ENCODE data around the gene ZNF689.
"Not testable (repeated sequence)": the region's sequence is repeated elsewhere in the genome, so short reads cannot be mapped to it uniquely, and the experiment has no call there.

Gene ZNF689

GRCh38 chr16:30633526-30633925 is 23.3 kb upstream of the ZNF689 start:
- Histone ChIP-seq H2AK5ac (ENCODE audit: low read depth, low read length) (no peak overlapping the region), H2BK5ac (ENCODE audit: low read length) (no peak overlapping the region), H3K4me2 (ENCODE audit: insufficient read depth, low read length, poor library complexity, severe bottlenecking) (peak overlapping the region; percentile 69), H2BK120ac (ENCODE audit: low read depth, low read length) (no peak overlapping the region), H4K8ac (ENCODE audit: low read depth, low read length) (no peak overlapping the region), H2BK12ac (ENCODE audit: low read length) (no peak overlapping the region), H3K27me3 (ENCODE audit: control insufficient read depth in 3 of 3, insufficient read depth in 3 of 3, low read depth in 1 of 3, low read length in 3 of 3) (no peaks in the 10 kb centered on the region), H3K23ac (ENCODE audit: low read depth, low read length, poor library complexity) (no peak overlapping the region), H3K79me1 (ENCODE audit: low read depth, low read length) (peaks cover 6% of the 10 kb centered on the region), H3K4me3 (ENCODE audit: low read length in 2 of 2) (peak overlapping the region in 1 of 2 donors; percentile 89), H3K36me3 (replicated peaks in 1 of 2; ENCODE audit: control insufficient read depth in 2 of 2, insufficient read depth in 2 of 2, low read length in 2 of 2) (no peaks in the 10 kb centered on the region), H3K9ac (ENCODE audit: low read depth, low read length, poor library complexity) (no peak overlapping the region), H2BK15ac (ENCODE audit: low read length) (no peak overlapping the region), H2AFZ (ENCODE audit: low read length) (peak overlapping the region; percentile 95), H3K9me3 (replicated peaks in 1 of 2; ENCODE audit: control insufficient read depth in 2 of 2, insufficient read depth in 1 of 2, low read depth in 1 of 2, low read length in 2 of 2) (no peaks in the 10 kb centered on the region), H3K4ac (ENCODE audit: low read length) (no peak overlapping the region), H3K14ac (ENCODE audit: low read length) (no peak overlapping the region), H3K18ac (ENCODE audit: low read length) (peak overlapping the region; percentile 64), H3K4me1 (ENCODE audit: control insufficient read depth in 2 of 2, insufficient read depth in 1 of 2, low read depth in 1 of 2, low read length in 2 of 2) (no peaks in the 10 kb centered on the region), H3K27ac (replicated peaks; ENCODE audit: low read length) (peak overlapping the region; percentile 74), H4K91ac (ENCODE audit: low read depth, low read length, poor library complexity) (no peak overlapping the region)
- no peak for DNase-seq (ENCODE audit: low spot score)
- no CpG with 5 or more reads among the region's 17 CpGs for whole genome bisulfite sequencing, 2 donors (ENCODE audit: extremely low coverage in 2 of 2, insufficient read length in 2 of 2, insufficient replicate concordance in 1 of 2)

DNA sequence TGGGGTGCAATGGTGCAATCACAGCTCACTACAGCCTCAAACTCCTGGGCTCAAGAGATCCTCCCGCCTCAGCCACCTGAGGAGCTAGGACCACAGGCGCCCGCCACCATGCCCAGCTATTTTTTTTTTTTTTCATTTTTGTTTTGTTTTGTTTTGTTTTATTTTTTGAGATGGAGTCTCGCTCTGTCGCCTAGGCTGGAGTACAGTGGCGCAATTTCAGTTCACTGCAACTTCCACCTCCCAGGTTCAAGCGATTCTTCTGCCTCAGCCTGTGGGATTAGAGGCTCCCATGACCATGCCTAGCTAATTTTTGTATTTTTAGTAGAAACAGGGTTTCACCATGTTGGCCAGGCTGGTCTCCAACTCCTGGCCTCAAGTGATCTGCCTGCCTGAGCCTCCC is 22.3 kb upstream of the ZNF689 start:
- H2BK120ac ChIP-seq (ENCODE audit: low read depth, low read length); H2BK12ac ChIP-seq (ENCODE audit: low read length); H3K4me1 ChIP-seq (ENCODE audit: control insufficient read depth in 2 of 2, insufficient read depth in 1 of 2, low read depth in 1 of 2, low read length in 2 of 2); H3K9ac ChIP-seq (ENCODE audit: low read depth, low read length, poor library complexity); H4K8ac ChIP-seq (ENCODE audit: low read depth, low read length); H2AK5ac ChIP-seq (ENCODE audit: low read depth, low read length); H4K91ac ChIP-seq (ENCODE audit: low read depth, low read length, poor library complexity); H3K4me2 ChIP-seq (ENCODE audit: insufficient read depth, low read length, poor library complexity, severe bottlenecking); H3K27ac ChIP-seq (replicated peaks; ENCODE audit: low read length); H3K4ac ChIP-seq (ENCODE audit: low read length); H3K79me1 ChIP-seq (ENCODE audit: low read depth, low read length); H3K14ac ChIP-seq (ENCODE audit: low read length); H2BK15ac ChIP-seq (ENCODE audit: low read length); H3K4me3 ChIP-seq (ENCODE audit: low read length in 2 of 2); H3K23ac ChIP-seq (ENCODE audit: low read depth, low read length, poor library complexity); H2BK5ac ChIP-seq (ENCODE audit: low read length); H3K36me3 ChIP-seq (replicated peaks in 1 of 2; ENCODE audit: control insufficient read depth in 2 of 2, insufficient read depth in 2 of 2, low read length in 2 of 2); H3K27me3 ChIP-seq (ENCODE audit: control insufficient read depth in 3 of 3, insufficient read depth in 3 of 3, low read depth in 1 of 3, low read length in 3 of 3); H3K18ac ChIP-seq (ENCODE audit: low read length); H3K9me3 ChIP-seq (replicated peaks in 1 of 2; ENCODE audit: control insufficient read depth in 2 of 2, insufficient read depth in 1 of 2, low read depth in 1 of 2, low read length in 2 of 2); H2AFZ ChIP-seq (ENCODE audit: low read length); DNase-seq (ENCODE audit: low spot score): not testable (repeated sequence)
- no CpG with 5 or more reads among the region's 7 CpGs for WGBS, 2 donors (ENCODE audit: extremely low coverage in 2 of 2, insufficient read length in 2 of 2, insufficient replicate concordance in 1 of 2)

- H4K91ac ChIP-seq (ENCODE audit: low read depth, low read length, poor library complexity), result no peak overlapping the region
- H2BK15ac ChIP-seq (ENCODE audit: low read length), result no peak overlapping the region
- H3K18ac ChIP-seq (ENCODE audit: low read length), result no peak overlapping the region
- no peaks in the 10 kb centered on the region for H3K36me3 ChIP-seq (replicated peaks in 1 of 2; ENCODE audit: control insufficient read depth in 2 of 2, insufficient read depth in 2 of 2, low read length in 2 of 2)
- no peak overlapping the region for H2AK5ac ChIP-seq (ENCODE audit: low read depth, low read length)
- H2BK5ac ChIP-seq (ENCODE audit: low read length), result no peak overlapping the region
- no peaks in the 10 kb centered on the region for H3K4me1 ChIP-seq (ENCODE audit: control insufficient read depth in 2 of 2, insufficient read depth in 1 of 2, low read depth in 1 of 2, low read length in 2 of 2)
- H3K23ac ChIP-seq (ENCODE audit: low read depth, low read length, poor library complexity), result no peak overlapping the region
- WGBS, 2 donors (ENCODE audit: extremely low coverage in 2 of 2, insufficient read length in 2 of 2, insufficient replicate concordance in 1 of 2), result no CpG with 5 or more reads among the region's 18 CpGs
- no peak overlapping the region for H3K9ac ChIP-seq (ENCODE audit: low read depth, low read length, poor library complexity)
- H3K79me1 ChIP-seq (ENCODE audit: low read depth, low read length), result no peaks in the 10 kb centered on the region
- no peak overlapping the region for H2BK120ac ChIP-seq (ENCODE audit: low read depth, low read length)
- no peak overlapping the region for H4K8ac ChIP-seq (ENCODE audit: low read depth, low read length)
- no peak overlapping the region for H3K4me3 ChIP-seq (ENCODE audit: low read length in 2 of 2)
- peak; percentile 69 for DNase-seq (ENCODE audit: low spot score)
- peak overlapping the region; percentile 74 for H2AFZ ChIP-seq (ENCODE audit: low read length)
- H2BK12ac ChIP-seq (ENCODE audit: low read length), result no peak overlapping the region
- H3K27ac ChIP-seq (replicated peaks; ENCODE audit: low read length), result no peak overlapping the region
- no peaks in the 10 kb centered on the region for H3K27me3 ChIP-seq (ENCODE audit: control insufficient read depth in 3 of 3, insufficient read depth in 3 of 3, low read depth in 1 of 3, low read length in 3 of 3)
- H3K9me3 ChIP-seq (replicated peaks in 1 of 2; ENCODE audit: control insufficient read depth in 2 of 2, insufficient read depth in 1 of 2, low read depth in 1 of 2, low read length in 2 of 2), result peaks cover 3 to 7% of the 10 kb centered on the region in 2 donors
- H3K4ac ChIP-seq (ENCODE audit: low read length), result no peak overlapping the region
- H3K4me2 ChIP-seq (ENCODE audit: insufficient read depth, low read length, poor library complexity, severe bottlenecking), result no peak overlapping the region
- H3K14ac ChIP-seq (ENCODE audit: low read length), result no peak overlapping the region
Observed at GRCh38 chr16:30628628-30629540, 18.7 kb upstream of the ZNF689 start.

GRCh38 chr16:30626236-30626635 is 16.0 kb upstream of the ZNF689 start:
- H3K79me1 ChIP-seq (ENCODE audit: low read depth, low read length), result no peaks in the 10 kb centered on the region
- H2BK15ac ChIP-seq (ENCODE audit: low read length), result no peak overlapping the region
- peaks cover 3 to 8% of the 10 kb centered on the region in 2 donors for H3K9me3 ChIP-seq (replicated peaks in 1 of 2; ENCODE audit: control insufficient read depth in 2 of 2, insufficient read depth in 1 of 2, low read depth in 1 of 2, low read length in 2 of 2)
- H4K8ac ChIP-seq (ENCODE audit: low read depth, low read length), result no peak overlapping the region
- no peak overlapping the region for H2BK12ac ChIP-seq (ENCODE audit: low read length)
- no peak overlapping the region for H3K9ac ChIP-seq (ENCODE audit: low read depth, low read length, poor library complexity)
- no peak overlapping the region for H3K18ac ChIP-seq (ENCODE audit: low read length)
- no peaks in the 10 kb centered on the region for H3K36me3 ChIP-seq (replicated peaks in 1 of 2; ENCODE audit: control insufficient read depth in 2 of 2, insufficient read depth in 2 of 2, low read length in 2 of 2)
- no CpG with 5 or more reads among the region's 9 CpGs for WGBS, 2 donors (ENCODE audit: extremely low coverage in 2 of 2, insufficient read length in 2 of 2, insufficient replicate concordance in 1 of 2)
- no peak overlapping the region for H3K4me3 ChIP-seq (ENCODE audit: low read length in 2 of 2)
- H3K4ac ChIP-seq (ENCODE audit: low read length), result no peak overlapping the region
- H3K27me3 ChIP-seq (ENCODE audit: control insufficient read depth in 3 of 3, insufficient read depth in 3 of 3, low read depth in 1 of 3, low read length in 3 of 3), result peaks cover 0 to 13% (median 0%) of the 10 kb centered on the region in 3 experiments
- no peak overlapping the region for H2BK120ac ChIP-seq (ENCODE audit: low read depth, low read length)
- no peak overlapping the region for H3K4me2 ChIP-seq (ENCODE audit: insufficient read depth, low read length, poor library complexity, severe bottlenecking)
- no peak overlapping the region for H2AK5ac ChIP-seq (ENCODE audit: low read depth, low read length)
- H3K27ac ChIP-seq (replicated peaks; ENCODE audit: low read length), result no peak overlapping the region
- H3K4me1 ChIP-seq (ENCODE audit: control insufficient read depth in 2 of 2, insufficient read depth in 1 of 2, low read depth in 1 of 2, low read length in 2 of 2), result peaks cover 0 to 7% of the 10 kb centered on the region in 2 donors
- no peak overlapping the region for H4K91ac ChIP-seq (ENCODE audit: low read depth, low read length, poor library complexity)
- no peak overlapping the region for H3K14ac ChIP-seq (ENCODE audit: low read length)
- no peak overlapping the region for H3K23ac ChIP-seq (ENCODE audit: low read depth, low read length, poor library complexity)
- no peak overlapping the region for H2AFZ ChIP-seq (ENCODE audit: low read length)
- no peak overlapping the region for H2BK5ac ChIP-seq (ENCODE audit: low read length)
- DNase-seq (ENCODE audit: low spot score), result no peak

Measured in neuronal stem cell (in vitro differentiated cells).